ENCODE results near the gene TOLLIP.
"Not testable (repeated sequence)": the region's sequence is repeated elsewhere in the genome, so short reads cannot be mapped to it uniquely, and the experiment has no call there.

Gene TOLLIP

DNA sequence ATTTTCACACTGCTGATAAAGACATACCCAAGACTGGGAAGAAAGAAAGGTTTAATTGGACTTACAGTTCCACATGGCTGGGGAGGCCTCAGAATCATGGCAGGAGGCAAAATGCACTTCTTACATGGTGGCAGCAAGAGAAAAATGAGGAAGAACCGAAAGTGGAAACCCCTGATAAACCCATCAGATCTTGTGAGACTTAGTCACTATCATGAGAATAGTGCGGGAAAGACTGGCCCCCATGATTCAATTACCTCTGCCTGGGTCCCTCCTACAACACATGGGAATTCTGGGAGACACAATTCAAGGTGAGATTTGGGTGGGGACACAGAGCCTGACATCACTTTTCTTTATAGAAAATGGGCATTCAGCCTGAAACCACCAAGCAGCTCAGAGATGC lies 42.5 kb downstream of the TOLLIP start:
- not testable (repeated sequence) for DNase-seq (ENCODE audit: low read depth in 2 of 3, low spot score in 2 of 3)

DNA sequence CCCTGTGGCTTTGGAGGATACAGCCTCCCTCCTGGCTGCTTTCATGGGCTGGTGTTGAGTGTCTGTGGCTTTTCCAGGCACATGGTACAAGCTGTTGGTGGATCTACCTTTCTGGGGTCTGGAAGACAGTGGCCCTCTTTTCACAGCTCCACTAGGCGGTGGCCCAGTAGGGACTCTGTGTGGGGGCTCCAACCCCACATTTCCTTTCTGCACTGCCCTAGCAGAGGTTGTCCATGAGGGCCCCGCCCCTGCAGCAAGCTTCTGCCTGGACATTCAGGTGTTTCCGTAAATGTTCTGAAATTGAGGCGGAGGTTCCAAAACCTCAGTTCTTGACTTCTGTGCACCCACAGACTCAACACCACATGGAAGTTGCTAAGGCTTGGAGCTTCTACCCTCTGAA lies 44.0 kb downstream of the TOLLIP start:
- DNase-seq (ENCODE audit: low read depth in 2 of 3, low spot score in 2 of 3) = not testable (repeated sequence)

DNA sequence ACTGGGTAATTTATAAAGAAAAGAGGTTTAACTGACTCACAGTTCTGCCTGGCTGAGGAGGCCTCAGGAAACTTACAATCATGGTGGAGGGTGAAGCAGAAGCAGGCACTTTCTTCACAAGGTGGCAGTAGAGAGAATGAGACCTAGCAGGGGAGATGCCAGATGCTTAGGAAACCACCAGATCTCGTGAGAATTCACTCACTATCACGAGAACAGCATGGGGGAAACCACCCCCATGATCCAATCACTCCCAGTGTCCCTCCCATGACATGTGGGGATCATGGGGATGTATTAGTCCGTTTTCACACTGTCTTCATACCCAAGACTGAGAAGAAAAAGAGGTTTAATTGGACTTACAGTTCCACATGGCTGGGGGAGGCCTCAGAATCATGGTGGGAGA lies 45.0 kb downstream of the TOLLIP start:
- DNase-seq (ENCODE audit: low read depth in 2 of 3, low spot score in 2 of 3) = not testable (repeated sequence)

DNA sequence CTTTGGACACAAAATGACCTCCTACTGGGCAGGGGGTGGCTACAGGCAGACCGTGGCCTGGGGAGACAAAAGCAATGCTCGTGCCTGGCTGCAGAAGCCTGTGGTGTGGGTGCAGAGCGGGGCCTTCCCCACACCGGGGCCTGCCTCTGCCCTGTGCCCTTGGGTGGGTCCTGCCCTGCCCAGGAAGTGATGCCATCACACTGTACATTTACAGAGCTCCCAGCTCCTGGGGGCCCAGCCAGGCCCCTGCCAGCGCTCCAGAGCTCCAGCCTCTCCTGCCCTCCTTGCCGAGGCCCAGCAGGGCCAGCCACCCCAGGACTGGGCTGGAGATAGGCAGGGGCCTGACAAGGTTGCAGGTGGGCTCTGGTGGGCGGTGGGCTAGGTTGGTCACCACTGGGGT lies 46.4 kb downstream of the TOLLIP start:
- DNase-seq (ENCODE audit: low read depth in 2 of 3, low spot score in 2 of 3) = no peak

DNA sequence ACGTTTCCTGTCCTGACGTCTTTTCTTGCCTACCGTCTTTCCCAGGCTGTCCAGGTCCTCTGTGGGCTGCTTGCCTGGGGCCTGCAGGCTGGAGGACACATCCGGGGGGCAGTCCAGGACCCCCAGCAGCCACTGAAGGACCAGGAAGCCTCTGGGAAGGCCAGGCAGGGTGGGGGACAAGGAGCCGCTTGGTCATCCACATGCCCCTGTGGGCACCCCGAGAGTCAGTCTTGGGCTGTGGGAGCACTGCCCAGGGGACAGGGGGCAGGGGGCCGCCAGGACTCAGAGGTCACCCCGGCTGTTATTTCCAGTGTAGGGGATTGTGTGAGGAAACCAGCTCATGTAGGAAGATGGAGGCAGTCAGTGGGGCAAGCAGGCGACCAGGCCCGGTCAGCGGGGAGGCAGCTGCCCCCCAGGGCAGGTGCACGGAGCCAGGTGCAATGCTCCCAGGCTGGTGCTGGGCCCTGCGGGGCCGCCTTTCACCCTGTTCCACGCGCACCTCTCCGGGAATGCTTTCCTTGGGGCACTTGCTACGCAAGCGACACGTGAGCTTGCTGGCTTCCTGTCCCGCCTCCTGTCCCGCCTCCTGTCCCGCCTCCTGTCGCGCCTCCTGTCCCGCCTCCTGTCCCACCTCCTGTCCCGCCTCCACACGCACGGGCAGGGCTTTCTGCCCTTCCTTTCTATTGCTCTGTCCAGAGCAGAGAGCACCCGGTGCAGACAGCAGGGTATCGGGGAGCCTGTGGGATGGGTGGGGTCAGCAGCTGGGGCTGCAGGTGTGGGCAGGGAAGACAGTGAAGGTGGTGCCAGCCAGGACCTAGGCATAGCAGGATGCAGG lies 47.0 kb downstream of the TOLLIP start:
- peak; percentile 59 to 66 (median 62) for DNase-seq (ENCODE audit: low read depth in 2 of 3, low spot score in 2 of 3)

DNA sequence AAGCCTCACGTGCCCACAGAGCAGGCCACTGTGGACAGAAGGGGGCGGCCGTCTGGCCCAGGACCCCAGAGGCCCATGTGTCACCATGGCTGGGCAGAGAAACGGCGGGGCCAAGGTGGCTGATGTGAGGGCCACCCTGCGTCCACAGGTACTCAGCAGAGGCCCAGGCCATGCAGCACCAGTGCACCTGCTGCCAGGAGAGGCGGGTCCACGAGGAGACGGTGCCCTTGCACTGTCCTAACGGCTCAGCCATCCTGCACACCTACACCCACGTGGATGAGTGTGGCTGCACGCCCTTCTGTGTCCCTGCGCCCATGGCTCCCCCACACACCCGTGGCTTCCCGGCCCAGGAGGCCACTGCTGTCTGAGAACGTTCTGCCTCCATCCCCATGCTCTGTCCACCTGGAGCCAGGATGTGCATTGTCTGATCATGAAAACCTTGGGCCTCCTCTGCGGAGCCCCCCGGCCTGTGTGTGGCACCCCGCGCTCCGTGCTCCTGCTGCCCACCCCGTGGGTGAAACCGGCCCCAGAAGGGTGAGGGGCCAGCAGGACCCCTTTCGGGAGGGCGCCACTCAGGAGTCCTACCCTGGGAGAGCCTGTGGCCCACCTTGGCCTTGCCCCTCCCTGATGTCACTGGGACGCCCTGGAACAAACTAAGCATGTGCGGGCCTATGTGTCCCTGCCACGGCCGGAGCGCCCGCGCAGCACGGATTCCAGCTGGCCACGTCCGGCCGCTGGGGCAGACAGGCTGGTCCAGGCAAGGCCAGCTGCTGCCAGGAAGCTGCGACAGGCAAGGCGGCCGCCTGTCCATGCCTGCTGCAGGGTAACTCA lies 48.0 kb downstream of the TOLLIP start:
- DNase-seq (ENCODE audit: low read depth in 2 of 3, low spot score in 2 of 3) = no peak

DNA sequence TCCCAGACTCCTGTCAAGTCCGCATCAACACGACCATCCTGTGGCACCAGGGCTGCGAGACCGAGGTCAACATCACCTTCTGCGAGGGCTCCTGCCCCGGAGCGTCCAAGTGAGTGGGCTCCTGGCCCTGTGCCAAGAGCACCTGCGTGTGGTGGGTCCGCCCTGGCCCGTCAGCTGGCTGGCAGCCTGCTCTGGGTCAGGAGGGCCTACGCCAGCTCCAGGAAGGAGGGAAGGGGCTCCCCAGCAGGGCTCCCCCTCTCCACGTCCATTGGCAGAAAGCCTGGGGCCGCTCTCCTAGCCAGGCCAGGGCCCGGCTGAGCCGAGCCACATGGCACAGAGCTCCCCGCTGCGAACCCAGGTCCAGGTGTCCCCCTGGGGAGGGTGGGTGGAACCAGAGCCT lies 48.8 kb downstream of the TOLLIP start:
- DNase-seq (ENCODE audit: low read depth in 2 of 3, low spot score in 2 of 3) = no peak

DNA sequence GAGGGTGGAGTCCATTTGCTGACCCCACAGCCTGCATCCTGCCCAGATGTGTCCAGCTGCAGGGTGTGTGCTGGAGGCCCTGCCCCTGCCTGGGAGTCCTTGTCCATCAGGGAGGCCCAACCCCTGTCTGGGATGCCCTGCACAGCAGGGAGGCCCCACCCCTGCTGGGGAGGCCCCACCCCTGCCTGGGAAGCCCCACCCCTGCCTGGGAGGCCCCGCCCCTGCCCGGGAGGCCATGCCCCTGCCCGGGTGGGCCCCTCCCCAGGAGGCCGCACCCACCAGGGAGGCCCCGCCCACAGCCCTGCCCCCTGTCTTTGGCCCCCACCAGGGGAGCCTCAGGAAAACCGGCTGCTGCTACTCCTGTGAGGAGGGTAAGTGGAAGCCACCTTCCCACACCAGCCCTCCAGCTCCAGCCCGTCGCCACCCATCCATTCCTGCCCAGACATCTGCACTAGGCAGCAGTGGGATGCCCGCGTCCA lies 49.4 kb downstream of the TOLLIP start:
- DNase-seq (ENCODE audit: low read depth in 2 of 3, low spot score in 2 of 3) = peak in 1 of 3 experiments; percentile 22

DNA sequence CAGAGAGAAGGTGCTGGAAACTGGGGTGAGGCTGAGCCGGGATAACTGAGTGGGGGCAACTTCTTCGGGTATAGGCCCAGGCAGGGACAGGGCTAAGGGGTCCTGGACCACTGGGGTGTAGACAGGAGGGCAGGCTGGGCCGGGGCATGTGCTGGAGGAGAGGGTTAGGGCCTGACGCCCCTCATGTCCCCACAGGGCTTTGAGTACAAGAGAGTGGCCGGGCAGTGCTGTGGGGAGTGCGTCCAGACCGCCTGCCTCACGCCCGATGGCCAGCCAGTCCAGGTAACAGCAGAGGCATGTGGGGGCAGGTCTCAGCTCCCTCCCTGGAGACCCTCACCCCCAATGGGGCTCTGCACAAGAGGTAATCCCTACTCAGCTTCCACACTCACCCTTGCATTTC lies 49.9 kb downstream of the TOLLIP start:
- DNase-seq (ENCODE audit: low read depth in 2 of 3, low spot score in 2 of 3) = no peak

DNA sequence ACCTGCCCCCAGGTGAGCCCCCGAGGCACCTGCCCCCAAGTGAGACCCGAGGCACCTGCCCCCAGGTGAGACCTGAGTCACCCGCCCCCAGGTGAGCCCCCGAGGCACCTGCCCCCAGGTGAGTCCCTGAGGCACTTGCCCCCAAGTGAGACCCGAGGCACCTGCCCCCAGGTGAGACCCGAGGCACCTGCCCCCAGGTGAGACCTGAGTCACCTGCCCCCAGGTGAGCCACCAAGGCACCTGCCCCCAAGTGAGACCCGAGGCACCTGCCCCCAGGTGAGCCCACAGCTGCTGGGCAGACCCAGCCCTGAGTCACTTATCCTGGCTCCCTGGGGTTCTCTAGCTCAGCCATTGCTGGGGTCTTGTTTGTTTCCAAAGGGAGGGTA lies 50.4 kb downstream of the TOLLIP start:
- no peak for DNase-seq (ENCODE audit: low read depth in 2 of 3, low spot score in 2 of 3)

DNA sequence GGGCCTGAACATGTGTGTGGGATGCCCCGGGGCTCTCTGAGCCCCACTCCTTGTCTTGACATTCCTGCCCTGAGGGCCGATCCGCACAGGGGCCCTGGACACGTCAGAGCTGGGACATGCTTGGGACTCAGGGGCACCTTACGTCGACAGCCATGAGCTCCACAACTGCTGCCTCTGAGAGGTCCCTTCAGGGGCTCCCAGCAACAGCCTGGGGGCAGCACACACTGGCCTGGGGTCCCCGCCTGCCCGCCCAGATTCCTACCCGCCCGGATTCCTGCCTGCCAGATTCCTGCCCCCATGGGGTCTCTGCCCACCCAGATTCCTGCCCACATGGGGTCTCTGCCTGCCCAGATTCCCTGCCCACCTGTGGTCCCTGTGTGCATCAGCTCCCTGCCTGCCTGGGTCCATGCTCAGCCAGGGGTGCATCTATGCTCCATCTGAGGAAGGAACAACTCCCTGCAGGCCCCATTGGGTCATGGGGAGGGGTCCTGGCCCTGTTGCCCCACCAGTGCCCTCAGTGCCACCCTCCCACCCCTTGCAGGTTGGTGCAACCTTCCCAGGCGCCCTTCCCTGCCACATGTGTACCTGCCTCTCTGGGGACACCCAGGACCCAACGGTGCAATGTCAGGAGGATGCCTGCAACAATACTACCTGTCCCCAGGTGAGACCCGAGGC lies 50.9 kb downstream of the TOLLIP start:
- DNase-seq (ENCODE audit: low read depth in 2 of 3, low spot score in 2 of 3) = no peak

DNA sequence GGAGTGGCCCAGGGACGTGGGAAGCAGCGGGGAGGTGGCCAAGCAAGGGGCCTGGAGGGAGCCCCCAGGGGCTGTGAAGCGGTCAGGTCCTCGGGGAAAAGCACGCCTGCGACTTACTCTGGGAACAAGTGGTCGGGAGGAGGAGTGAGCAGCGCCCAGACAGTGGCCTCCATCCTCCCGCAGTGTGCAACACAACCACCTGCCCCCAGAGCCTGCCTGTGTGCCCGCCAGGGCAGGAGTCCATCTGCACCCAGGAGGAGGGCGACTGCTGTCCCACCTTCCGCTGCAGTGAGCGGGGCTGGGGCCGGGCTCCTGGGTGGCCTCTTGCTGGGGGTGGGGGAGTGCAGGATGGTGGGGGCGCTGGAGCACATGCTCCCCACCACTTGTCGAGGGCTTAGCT lies 51.5 kb downstream of the TOLLIP start:
- DNase-seq (ENCODE audit: low read depth in 2 of 3, low spot score in 2 of 3) = no peak

DNA sequence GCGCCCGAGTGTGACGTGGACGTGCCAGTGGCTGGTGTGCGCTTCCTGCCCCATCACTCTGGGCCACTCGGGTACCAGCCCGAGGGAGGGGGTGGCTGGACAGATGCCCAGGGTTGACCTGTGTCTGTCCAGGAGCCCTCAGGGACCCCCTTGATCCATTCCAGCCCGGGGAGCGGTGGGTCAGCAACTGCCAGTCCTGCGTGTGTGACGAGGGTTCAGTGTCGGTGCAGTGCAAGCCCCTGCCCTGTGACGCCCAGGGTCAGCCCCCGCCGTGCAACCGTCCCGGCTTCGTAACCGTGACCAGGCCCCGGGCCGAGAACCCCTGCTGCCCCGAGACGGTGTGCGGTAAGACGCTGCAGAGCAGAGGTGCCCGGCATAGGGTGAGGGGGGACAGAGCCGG lies 52.1 kb downstream of the TOLLIP start:
- DNase-seq (ENCODE audit: low read depth in 2 of 3, low spot score in 2 of 3) = no peak

DNA sequence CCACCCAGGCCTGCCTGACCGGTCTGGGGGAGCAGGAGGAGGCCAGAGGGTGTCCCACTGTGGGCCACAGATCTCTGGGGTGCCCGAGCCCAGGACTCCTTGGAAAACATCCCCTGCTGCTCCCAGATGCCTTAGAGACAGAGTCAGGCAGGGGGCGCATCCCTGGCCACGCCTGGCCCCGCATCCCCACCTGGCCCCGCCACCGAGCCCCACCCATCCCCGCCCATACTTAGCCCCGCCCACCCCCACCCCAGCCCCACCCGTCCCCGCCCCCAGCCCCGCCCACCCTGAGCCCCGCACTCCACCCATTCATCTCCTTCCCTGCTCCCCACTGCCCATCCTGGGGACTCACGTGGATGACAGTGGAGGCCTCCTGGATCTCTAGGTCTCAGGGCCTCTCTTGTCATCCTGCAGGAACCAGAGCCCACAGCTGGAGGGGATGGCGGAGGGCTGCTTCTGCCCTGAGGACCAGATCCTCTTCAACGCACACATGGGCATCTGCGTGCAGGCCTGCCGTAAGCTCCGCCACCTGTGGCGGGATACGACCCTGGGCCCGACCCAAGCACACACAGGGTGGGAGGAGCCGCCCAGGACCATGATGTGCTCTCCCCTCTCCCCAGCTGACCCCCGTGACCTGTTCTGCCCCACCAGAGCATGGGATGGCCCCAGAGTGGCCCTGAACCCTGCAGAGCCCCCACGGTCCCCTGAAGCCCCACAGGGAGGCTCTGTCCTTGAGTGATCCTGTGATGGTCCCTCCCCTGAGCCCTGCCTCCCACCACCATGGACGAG lies 53.0 kb downstream of the TOLLIP start:
- DNase-seq (ENCODE audit: low read depth in 2 of 3, low spot score in 2 of 3) = no peak

DNA sequence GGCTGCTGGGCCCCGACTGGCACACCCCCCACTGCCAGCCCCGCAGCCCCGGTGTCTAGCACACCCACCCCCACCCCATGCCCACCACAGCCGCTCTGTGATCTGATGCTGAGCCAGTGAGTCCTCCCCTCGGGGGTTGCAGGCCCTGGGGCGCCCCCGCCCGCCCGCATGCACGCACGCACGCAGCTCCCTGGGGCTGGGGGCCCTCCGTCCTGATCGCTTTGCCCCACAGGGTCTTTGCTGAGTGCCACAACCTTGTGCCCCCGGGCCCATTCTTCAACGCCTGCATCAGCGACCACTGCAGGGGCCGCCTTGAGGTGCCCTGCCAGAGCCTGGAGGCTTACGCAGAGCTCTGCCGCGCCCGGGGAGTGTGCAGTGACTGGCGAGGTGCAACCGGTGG lies 54.3 kb downstream of the TOLLIP start:
- DNase-seq (ENCODE audit: low read depth in 2 of 3, low spot score in 2 of 3) = no peak

DNA sequence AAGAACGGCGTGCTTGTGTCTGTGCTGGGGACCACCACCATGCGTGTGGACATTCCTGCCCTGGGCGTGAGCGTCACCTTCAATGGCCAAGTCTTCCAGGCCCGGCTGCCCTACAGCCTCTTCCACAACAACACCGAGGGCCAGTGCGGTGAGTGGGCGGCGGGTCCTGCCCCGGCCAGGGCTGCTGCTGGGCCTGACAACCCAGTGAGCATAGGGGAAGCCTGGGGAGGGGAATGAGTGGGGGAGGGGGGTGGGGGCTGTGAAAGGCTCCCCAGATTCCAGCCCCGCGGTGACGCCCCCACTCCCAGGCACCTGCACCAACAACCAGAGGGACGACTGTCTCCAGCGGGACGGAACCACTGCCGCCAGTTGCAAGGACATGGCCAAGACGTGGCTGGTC lies 54.7 kb downstream of the TOLLIP start:
- DNase-seq (ENCODE audit: low read depth in 2 of 3, low spot score in 2 of 3) = no peak

DNA sequence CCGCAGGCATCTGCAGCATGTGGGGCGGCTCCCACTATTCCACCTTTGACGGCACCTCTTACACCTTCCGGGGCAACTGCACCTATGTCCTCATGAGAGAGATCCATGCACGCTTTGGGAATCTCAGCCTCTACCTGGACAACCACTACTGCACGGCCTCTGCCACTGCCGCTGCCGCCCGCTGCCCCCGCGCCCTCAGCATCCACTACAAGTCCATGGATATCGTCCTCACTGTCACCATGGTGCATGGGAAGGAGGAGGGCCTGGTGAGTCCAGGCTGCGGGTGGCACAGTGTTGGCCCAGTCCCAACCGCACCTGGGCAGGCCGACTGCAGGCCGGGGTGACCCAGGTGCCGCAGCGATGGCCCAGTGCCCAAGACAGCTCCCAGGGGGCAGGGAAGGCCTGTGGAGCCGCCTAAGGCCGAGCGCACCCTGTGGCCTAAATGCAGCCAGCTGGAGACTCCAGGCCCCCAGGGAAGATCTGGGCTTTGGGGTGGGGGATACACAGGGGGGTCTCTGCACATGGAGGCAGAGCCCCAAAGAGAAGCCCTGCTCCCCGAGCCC lies 55.3 kb downstream of the TOLLIP start:
- DNase-seq (ENCODE audit: low read depth in 2 of 3, low spot score in 2 of 3) = no peak

DNA sequence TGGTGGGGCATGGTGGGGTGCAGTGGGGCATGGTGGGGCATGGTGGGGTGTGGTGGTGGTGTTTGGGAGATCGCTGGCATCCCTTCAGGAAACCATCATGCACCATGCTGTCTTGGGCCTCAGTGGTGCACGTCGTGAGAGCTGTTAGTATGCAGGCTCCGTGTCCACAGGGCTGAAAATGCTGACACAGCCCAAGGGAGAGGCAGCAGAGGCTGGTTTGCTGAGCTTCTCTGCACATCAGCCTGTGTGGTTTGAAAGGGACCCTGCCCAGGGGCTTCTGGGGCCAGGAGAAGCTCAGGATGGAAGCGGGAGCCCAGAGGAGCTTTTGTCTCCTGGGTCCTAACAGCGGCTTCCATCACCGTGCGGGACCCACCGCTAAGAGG lies 56.3 kb downstream of the TOLLIP start:
- DNase-seq (ENCODE audit: low read depth in 2 of 3, low spot score in 2 of 3) = no peak

DNA sequence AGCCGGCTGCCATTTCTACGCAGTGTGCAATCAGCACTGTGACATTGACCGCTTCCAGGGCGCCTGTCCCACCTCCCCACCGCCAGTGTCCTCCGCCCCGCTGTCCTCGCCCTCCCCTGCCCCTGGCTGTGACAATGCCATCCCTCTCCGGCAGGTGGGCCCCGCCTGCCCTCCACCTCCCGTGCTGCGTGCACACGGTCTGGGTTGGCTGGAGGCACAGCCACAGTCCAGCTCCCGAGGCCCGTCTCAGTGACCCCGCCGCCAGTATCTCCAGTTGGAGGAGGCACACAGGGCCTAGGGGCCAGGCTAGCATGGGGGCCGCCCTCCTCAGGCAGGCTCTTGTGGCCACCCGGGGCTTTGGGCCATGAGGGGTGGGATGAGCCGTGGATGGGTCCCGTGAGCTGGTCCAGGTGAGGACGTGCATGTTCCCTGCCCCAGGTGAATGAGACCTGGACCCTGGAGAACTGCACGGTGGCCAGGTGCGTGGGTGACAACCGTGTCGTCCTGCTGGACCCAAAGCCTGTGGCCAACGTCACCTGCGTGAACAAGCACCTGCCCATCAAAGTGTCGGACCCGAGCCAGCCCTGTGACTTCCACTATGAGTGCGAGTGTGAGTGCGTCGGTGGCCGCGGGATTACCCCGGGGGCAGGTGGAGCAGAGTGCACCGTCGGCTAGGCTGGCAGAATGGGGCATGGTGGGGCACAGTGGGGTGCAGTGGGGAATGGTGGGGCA lies 56.9 kb downstream of the TOLLIP start:
- no peak for DNase-seq (ENCODE audit: low read depth in 2 of 3, low spot score in 2 of 3)

DNA sequence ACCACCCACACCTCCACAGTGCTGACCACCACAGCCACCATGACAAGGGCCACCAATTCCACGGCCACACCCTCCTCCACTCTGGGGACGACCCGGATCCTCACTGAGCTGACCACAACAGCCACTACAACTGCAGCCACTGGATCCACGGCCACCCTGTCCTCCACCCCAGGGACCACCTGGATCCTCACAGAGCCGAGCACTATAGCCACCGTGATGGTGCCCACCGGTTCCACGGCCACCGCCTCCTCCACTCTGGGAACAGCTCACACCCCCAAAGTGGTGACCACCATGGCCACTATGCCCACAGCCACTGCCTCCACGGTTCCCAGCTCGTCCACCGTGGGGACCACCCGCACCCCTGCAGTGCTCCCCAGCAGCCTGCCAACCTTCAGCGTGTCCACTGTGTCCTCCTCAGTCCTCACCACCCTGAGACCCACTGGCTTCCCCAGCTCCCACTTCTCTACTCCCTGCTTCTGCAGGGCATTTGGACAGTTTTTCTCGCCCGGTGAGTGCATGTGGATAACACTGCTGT lies 58.1 kb downstream of the TOLLIP start:
- DNase-seq (ENCODE audit: low read depth in 2 of 3, low spot score in 2 of 3) = no peak
